Stimulated activated CD4-positive, alpha-beta T cell treated with anti-CD3 and anti-CD28 coated beads, Interleukin-1b, Interleukin-23, amount 100 ng/mL, for 48 hours (primary cell): ENCODE results near the gene SP3.
A peak's percentile ranks its signal among the peaks of the same experiment; 100 is the strongest.

Experiments
- DNase-seq: peaks from one replicate; pipeline ENCODE4 v3.0.0-alpha.2; 2020

SP3 gene

GRCh38 chr2:173964565-173965371 is 405 bp downstream of the SP3 start:
- peak; percentile 90 for DNase-seq

- DNase-seq, result peak; percentile 92
Observed at GRCh38 chr2:173963817-173964564, 1.2 kb downstream of the SP3 start.

- peak; percentile 65 for DNase-seq
Observed at GRCh38 chr2:173963323-173963816, 1.8 kb downstream of the SP3 start.

GRCh38 chr2:173962583-173963110 is 2.5 kb downstream of the SP3 start:
- DNase-seq, result no peak

- no peak for DNase-seq
Observed at GRCh38 chr2:173962031-173962430, 3.1 kb downstream of the SP3 start.

- no peak for DNase-seq
Observed at GRCh38 chr2:173961346-173961705, 3.8 kb downstream of the SP3 start.

- no peak for DNase-seq
Observed at GRCh38 chr2:173959909-173960308, 5.3 kb downstream of the SP3 start.

GRCh38 chr2:173959358-173959884 is 5.8 kb downstream of the SP3 start:
- DNase-seq, result no peak

GRCh38 chr2:173958198-173958846 is 6.9 kb downstream of the SP3 start:
- DNase-seq, result no peak

GRCh38 chr2:173957517-173957916 is 7.7 kb downstream of the SP3 start:
- DNase-seq, result no peak

- no peak for DNase-seq
Observed at GRCh38 chr2:173956454-173956853, 8.7 kb downstream of the SP3 start.

- no peak for DNase-seq
Observed at GRCh38 chr2:173955867-173956266, 9.3 kb downstream of the SP3 start.

- no peak for DNase-seq
Observed at GRCh38 chr2:173955004-173955403, 10.2 kb downstream of the SP3 start.

- no peak for DNase-seq
Observed at GRCh38 chr2:173953047-173953424, 12.1 kb downstream of the SP3 start.

GRCh38 chr2:173952267-173953046 is 12.7 kb downstream of the SP3 start:
- DNase-seq, result no peak

- no peak for DNase-seq
Observed at GRCh38 chr2:173948842-173949241, 16.3 kb downstream of the SP3 start.

GRCh38 chr2:173948198-173948597 is 17.0 kb downstream of the SP3 start:
- no peak for DNase-seq

GRCh38 chr2:173947131-173947530 is 18.0 kb downstream of the SP3 start:
- no peak for DNase-seq

GRCh38 chr2:173943738-173944137 is 21.4 kb downstream of the SP3 start:
- no peak for DNase-seq

- no peak for DNase-seq
Observed at GRCh38 chr2:173942861-173943523, 22.2 kb downstream of the SP3 start.

GRCh38 chr2:173941567-173941966 is 23.6 kb downstream of the SP3 start:
- no peak for DNase-seq
